H1 (cell line): ENCODE data around the gene ACVR1. TPM values are rescaled to one million over a fixed set of nuclear protein-coding genes. Genes with fewer than 3 reads are reported as not detected.

Source experiments
- CTCF ChIA-PET: fragments of 300-600 bp; sonication (Branson Sonifier 250); formaldehyde crosslinking; loops from one replicate; lab custom pipeline; 2021; ENCODE audit not compliant: partially characterized antibody; lab: Charles Lee
- POLR2A ChIA-PET: fragments of 300-600 bp; sonication (Branson Sonifier 250); formaldehyde crosslinking; loops from one replicate; lab custom pipeline; 2021; ENCODE audit warnings: inconsistent platforms; ENCODE audit not compliant: partially characterized antibody; lab: Charles Lee
- DNase-seq, 2 experiments: peaks; one replicate each; pipeline versions ENCODE4 v3.0.0 to v3.0.0-alpha.2; 2010 to 2022; ENCODE audit warnings: low spot score in 2 of 2, low read depth in 1 of 2, mixed read lengths in 1 of 2
- FAIRE-seq: peaks from 2 replicates; lab custom pipeline; 2011; peaks lifted over from hg19 to GRCh38; lab: Jason Lieb, UNC
- H2AFZ ChIP-seq: 2 replicates; pipeline ENCODE4 v1.8.1; 2012; ENCODE audit warnings: low read length, inconsistent platforms
- H2AK5ac ChIP-seq: 2 replicates; pipeline ENCODE4 v1.6.1; 2013; ENCODE audit warnings: low read depth, low read length
- H2BK120ac ChIP-seq: replicated peaks from 2 replicates; pipeline ENCODE3; 2013; ENCODE audit warnings: low read depth, low read length, inconsistent platforms
- H2BK12ac ChIP-seq: 2 replicates; pipeline ENCODE4 v1.6.1; 2013; ENCODE audit warnings: low read depth, low read length
- H2BK15ac ChIP-seq: 2 replicates; pipeline ENCODE4 v1.6.1; 2013; ENCODE audit warnings: low read length
- H2BK20ac ChIP-seq: 2 replicates; pipeline ENCODE4 v1.6.1; 2013; ENCODE audit warnings: low read length
- H2BK5ac ChIP-seq: 2 replicates; pipeline ENCODE4 v1.6.1; 2013; ENCODE audit warnings: low read depth, low read length
- H3K14ac ChIP-seq: 2 replicates; pipeline ENCODE4 v1.6.1; 2013; ENCODE audit warnings: inconsistent platforms; ENCODE audit not compliant: insufficient read length
- H3K18ac ChIP-seq: 2 replicates; pipeline ENCODE4 v1.6.1; 2013; ENCODE audit warnings: low read length; ENCODE audit errors: extremely low read depth
- H3K23ac ChIP-seq: 2 replicates; pipeline ENCODE4 v1.6.1; 2013; ENCODE audit warnings: inconsistent platforms; ENCODE audit not compliant: insufficient read length
- H3K23me2 ChIP-seq: 2 replicates; pipeline ENCODE4 v1.6.1; 2013; ENCODE audit warnings: low read depth, low read length
- H3K27ac ChIP-seq: 2 replicates; pipeline ENCODE4 v1.6.1; 2011; ENCODE audit warnings: low read depth, low read length, inconsistent platforms
- H3K27me3 ChIP-seq, 4 experiments: replicated peaks in 1 of 4; 1 replicate in 1 of 4; 2 replicates in 3 of 4; pipeline versions ENCODE4 v1.6.1 to v1.8.1; 2011 to 2013; ENCODE audit warnings: low read length in 3 of 4, mild to moderate bottlenecking in 3 of 4, inconsistent platforms in 2 of 4, mixed read lengths in 2 of 4, moderate library complexity in 1 of 4; ENCODE audit not compliant: control insufficient read depth in 3 of 4, insufficient read depth in 3 of 4; ENCODE audit errors: extremely low read depth in 1 of 4
- H3K36me3 ChIP-seq, 4 experiments: 2 replicates each; pipeline versions ENCODE4 v1.6.1 to v1.8.1; 2011 to 2013; ENCODE audit warnings: mild to moderate bottlenecking in 4 of 4, low read length in 3 of 4, moderate library complexity in 2 of 4, control low read depth in 1 of 4, inconsistent platforms in 1 of 4; ENCODE audit not compliant: insufficient read depth in 4 of 4, control insufficient read depth in 2 of 4
- H3K4ac ChIP-seq: replicated peaks from 2 replicates; pipeline ENCODE3; 2013; ENCODE audit warnings: low read length, low read depth, mixed read lengths, inconsistent platforms; ENCODE audit not compliant: insufficient read length
- H3K4me1 ChIP-seq, 4 experiments: replicated peaks in 1 of 4; 1 replicate in 1 of 4; 2 replicates in 3 of 4; pipeline versions ENCODE4 v1.6.1 to v1.8.1; 2011 to 2013; ENCODE audit warnings: low read length in 3 of 4, inconsistent platforms in 2 of 4, mixed read lengths in 1 of 4; ENCODE audit not compliant: insufficient read depth in 4 of 4, control insufficient read depth in 3 of 4
- H3K4me2 ChIP-seq, 2 experiments: 2 replicates each; pipeline versions ENCODE4 v1.6.1 to v1.8.1; 2011 to 2013; ENCODE audit warnings: low read depth in 2 of 2, low read length in 2 of 2, control low read depth in 1 of 2, inconsistent platforms in 1 of 2, mild to moderate bottlenecking in 1 of 2; ENCODE audit not compliant: insufficient read depth in 1 of 2
- H3K4me3 ChIP-seq, 4 experiments: fragments of 200-600, 300-600 bp in 1 of 4; sonication (generic), shearing (Covaris generic), sonication (Bioruptor Twin) in 1 of 4; 2 replicates each; pipeline versions ENCODE4 v1.5.1 to v1.8.1; 2011 to 2016; ENCODE audit warnings: low read length in 4 of 4, low read depth in 3 of 4, control low read depth in 2 of 4, inconsistent platforms in 2 of 4, mild to moderate bottlenecking in 2 of 4, mixed read lengths in 1 of 4, moderate library complexity in 1 of 4; ENCODE audit not compliant: insufficient read depth in 2 of 4; ENCODE audit errors: extremely low read depth in 1 of 4
- H3K56ac ChIP-seq: replicated peaks from 2 replicates; pipeline ENCODE3; 2013; ENCODE audit warnings: low read depth, mild to moderate bottlenecking, mixed read lengths, low read length, inconsistent platforms; ENCODE audit not compliant: insufficient read length
- H3K79me1 ChIP-seq: 2 replicates; pipeline ENCODE4 v1.6.1; 2013; ENCODE audit warnings: low read depth, low read length, control low read depth
- H3K79me2 ChIP-seq, 2 experiments: 2 replicates each; pipeline versions ENCODE4 v1.6.1 to v1.8.1; 2012 to 2013; ENCODE audit warnings: low read length in 2 of 2, mild to moderate bottlenecking in 2 of 2, inconsistent platforms in 1 of 2; ENCODE audit not compliant: insufficient read depth in 2 of 2, control insufficient read depth in 1 of 2
- H3K9ac ChIP-seq, 4 experiments: replicated peaks in 1 of 4; 1 replicate in 1 of 4; 2 replicates in 3 of 4; pipeline versions ENCODE4 v1.6.1 to v1.8.1; 2011 to 2013; ENCODE audit warnings: low read depth in 3 of 4, low read length in 3 of 4, control low read depth in 2 of 4, mild to moderate bottlenecking in 2 of 4, moderate library complexity in 2 of 4, inconsistent platforms in 1 of 4; ENCODE audit errors: extremely low read depth in 1 of 4
- H3K9me3 ChIP-seq, 2 experiments: 2 replicates each; pipeline versions ENCODE4 v1.6.1 to v1.8.1; 2012 to 2013; ENCODE audit warnings: mild to moderate bottlenecking in 2 of 2, moderate library complexity in 2 of 2, control low read depth in 1 of 2, inconsistent platforms in 1 of 2, low read depth in 1 of 2, low read length in 1 of 2, mixed read lengths in 1 of 2; ENCODE audit not compliant: insufficient read depth in 2 of 2
- H4K20me1 ChIP-seq, 2 experiments: replicated peaks in 1 of 2; 2 replicates each; pipeline versions ENCODE3 to v1.8.1; 2011 to 2013; ENCODE audit warnings: inconsistent platforms in 2 of 2, low read length in 2 of 2, mild to moderate bottlenecking in 1 of 2; ENCODE audit not compliant: insufficient read depth in 2 of 2, control insufficient read depth in 1 of 2
- H4K5ac ChIP-seq: 2 replicates; pipeline ENCODE4 v1.6.1; 2013; ENCODE audit warnings: low read length, low read depth, mixed read lengths, inconsistent platforms; ENCODE audit not compliant: insufficient read length
- H4K8ac ChIP-seq: 2 replicates; pipeline ENCODE4 v1.8.0; 2013; ENCODE audit warnings: mild to moderate bottlenecking, moderate library complexity, low read length, inconsistent platforms; ENCODE audit not compliant: insufficient read depth; ENCODE audit errors: extremely low read depth
- H4K91ac ChIP-seq: replicated peaks from 2 replicates; pipeline ENCODE3; 2013; ENCODE audit warnings: low read length, mixed read lengths, inconsistent platforms; ENCODE audit not compliant: insufficient read length
- ATF3 ChIP-seq: IDR thresholded peaks from 2 replicates; pipeline ENCODE4 v1.6.1; 2011; ENCODE audit warnings: low read depth, mild to moderate bottlenecking, low read length; ENCODE audit not compliant: insufficient read depth
- CBX8 ChIP-seq: fragments of 300-800, 300-1000 bp; sonication (generic); IDR thresholded peaks from 2 replicates; pipeline ENCODE4 v1.7.1; 2016; ENCODE audit warnings: low read depth, low read length, borderline replicate concordance
- CHD1 ChIP-seq: IDR thresholded peaks from 2 replicates; pipeline ENCODE4 v1.6.1; 2012; ENCODE audit warnings: low read depth, low read length, improper control_type of control experiment
- EGR1 ChIP-seq: IDR thresholded peaks from 2 replicates; pipeline ENCODE4 v1.6.1; 2011; ENCODE audit warnings: low read depth, low read length, borderline replicate concordance
- EP300 ChIP-seq, 2 experiments: IDR thresholded peaks; 1 replicate in 1 of 2; 2 replicates in 1 of 2; pipeline ENCODE4 v1.6.1; 2011 to 2012; ENCODE audit warnings: low read depth in 2 of 2, low read length in 2 of 2, mild to moderate bottlenecking in 2 of 2, borderline replicate concordance in 1 of 2, inconsistent platforms in 1 of 2, moderate library complexity in 1 of 2
- EZH2 ChIP-seq: fragments of 200-600 bp; sonication (generic); IDR thresholded peaks from 2 replicates; pipeline ENCODE4 v1.7.1; 2012; ENCODE audit warnings: low read depth, mild to moderate bottlenecking, moderate library complexity, low read length, inconsistent platforms; ENCODE audit not compliant: severe bottlenecking
- GTF2F1 ChIP-seq: IDR thresholded peaks from 2 replicates; pipeline ENCODE4 v1.6.1; 2012; ENCODE audit warnings: low read depth, low read length, improper control_type of control experiment, borderline replicate concordance
- HDAC2 ChIP-seq, 2 experiments: fragments of 300-600 bp in 1 of 2; sonication (generic) in 1 of 2; IDR thresholded peaks; 2 replicates each; pipeline ENCODE4 v1.6.1; 2011 to 2012; ENCODE audit warnings: low read depth in 2 of 2, low read length in 2 of 2, mild to moderate bottlenecking in 2 of 2, moderate library complexity in 2 of 2, borderline replicate concordance in 1 of 2, inconsistent platforms in 1 of 2
- JUND ChIP-seq: IDR thresholded peaks from 2 replicates; pipeline ENCODE4 v1.6.1; 2011; ENCODE audit warnings: mild to moderate bottlenecking, improper control_type of control experiment, low read length
- MAX ChIP-seq: IDR thresholded peaks from 2 replicates; pipeline ENCODE4 v1.6.1; 2012; ENCODE audit warnings: inconsistent platforms
- SIX5 ChIP-seq: IDR thresholded peaks from 2 replicates; pipeline ENCODE4 v1.6.1; 2011; ENCODE audit warnings: mild to moderate bottlenecking, low read depth, low read length
- TAF1 ChIP-seq: IDR thresholded peaks from 2 replicates; pipeline ENCODE4 v1.6.1; 2011; ENCODE audit warnings: mild to moderate bottlenecking, low read depth, low read length
- WGBS, 2 experiments: shearing (Covaris generic) in 1 of 2; methylation state at CpG; one replicate each; pipeline versions ENCODE4 v1.1.6 to v1.1.7; 2013 to 2015; ENCODE audit warnings: low lambda C conversion rate in 2 of 2, mixed read lengths in 2 of 2, inconsistent platforms in 1 of 2, low coverage in 1 of 2, missing lambda C conversion rate in 1 of 2; ENCODE audit not compliant: insufficient replicate concordance in 2 of 2, insufficient coverage in 1 of 2, insufficient read length in 1 of 2; ENCODE audit errors: extremely low coverage in 1 of 2, missing lambda C conversion rate in 1 of 2; 5-methylcytosine and 5-hydroxymethylcytosine counted together
- polyA plus RNA-seq, 7 experiments: library from polyadenylated mRNA; depleted of rRNA in 3 of 7; stranded (reverse) in 5 of 7; unstranded in 2 of 7; fragments of >200 nt in 5 of 7; fragments of 200-250 nt in 2 of 7; gene quantifications; 1 replicate in 5 of 7; 2 replicates in 1 of 7; 4 replicates in 1 of 7; pipeline versions ENCODE4 v1.2.1 to v1.2.3, GENCODE V29; 2011 to 2013; ENCODE audit warnings: missing spikeins in 2 of 7, mixed read lengths in 2 of 7
- total RNA-seq: library from RNA; stranded (reverse); fragmentation: NEBNext Ultra II Directional; extraction: Animal tissue kit (Norgen Biotek cat#: 25700); gene quantifications from 2 replicates; pipeline ENCODE4 v1.2.1, GENCODE V29; 2021

Gene ACVR1
- total and polyA plus RNA-seq, 2 of the 8 experiments (the other 6 are each of a cell fraction or from before 2014, with no cell fraction given), result 8.5 to 17.7 TPM

GRCh38 chr2:157789933-157790511 lies 86.1 kb downstream of the ACVR1 start:
- ChIA-PET CTCF (interaction anchor here (0.7 to 2.2 kb wide), 2 partner anchors 10 to 532 kb away, joined by 5 to 6 read pairs; no protein-coding TSS in a partner anchor), POLR2A (interaction anchor here (1.2 kb wide), 1 partner anchor 10 kb away, joined by 3 read pairs; no protein-coding TSS in a partner anchor)
- Histone ChIP-seq H3K4me1 (peaks cover 0 to 11% (median under 1%) of the 10 kb centered on the region in 4 experiments; a peak in 1 of 7 replicates), H3K4me2 (no peak overlapping the region), H3K27ac (no peak overlapping the region), H2AFZ (no peak overlapping the region), H4K20me1 (peaks cover 0 to 2% of the 10 kb centered on the region in 2 experiments), H3K79me1 (no peaks in the 10 kb centered on the region), H2BK20ac (no peak overlapping the region), H3K23me2 (no peaks in the 10 kb centered on the region; the same call in 1 of the 2 replicates), H3K56ac (no peak overlapping the region), H3K18ac (no peak overlapping the region), H3K27me3 (no peaks in the 10 kb centered on the region), H3K36me3 (no peaks in the 10 kb centered on the region), H3K9ac (no peak overlapping the region), H2BK12ac (no peak overlapping the region), H2AK5ac (no peak overlapping the region), H4K8ac (no peak overlapping the region), H4K5ac (no peak overlapping the region), H3K4me3 (no peak overlapping the region), H3K79me2 (no peaks in the 10 kb centered on the region), H3K9me3 (no peaks in the 10 kb centered on the region), H2BK5ac (no peak overlapping the region), H4K91ac (no peak overlapping the region), H3K4ac (no peak overlapping the region), H2BK120ac (no peak overlapping the region), H3K23ac (no peak overlapping the region), H3K14ac (no peak overlapping the region), H2BK15ac (no peak overlapping the region)
- DNase-seq, result no peak
- WGBS, 2 experiments, result 85% methylated on average over 4 of the region's 4 CpGs; no CpG with 5 or more reads in 1 of the 2 experiments
- no peak for FAIRE-seq
- TF ChIP-seq TAF1 (no peak), HDAC2 (IDR thresholded peaks at IDR 0.05; ENCODE audit: borderline replicate concordance in 1 of 2, low read depth in 2 of 2, low read length in 2 of 2) (no peak), EGR1 (no peak), CHD1 (no peak), ATF3 (no peak), MAX (no peak), GTF2F1 (no peak), EZH2 (no peak), EP300 (IDR thresholded peaks at IDR 0.05; ENCODE audit: borderline replicate concordance in 1 of 2, low read depth in 2 of 2, low read length in 2 of 2) (no peak), JUND (no peak), SIX5 (no peak), CBX8 (no peak)
